GM12872 (cell line): ENCODE measurements around the gene C12orf75.

Experiments used
- TF ChIP-seq, protein P1 (sequence below): IDR thresholded peaks from 3 replicates; pipeline ENCODE4 v1.5.1; 2011; ENCODE audit warnings: low read depth, mild to moderate bottlenecking, low read length, moderate library complexity; ENCODE audit not compliant: insufficient read depth

Gene C12orf75

DNA sequence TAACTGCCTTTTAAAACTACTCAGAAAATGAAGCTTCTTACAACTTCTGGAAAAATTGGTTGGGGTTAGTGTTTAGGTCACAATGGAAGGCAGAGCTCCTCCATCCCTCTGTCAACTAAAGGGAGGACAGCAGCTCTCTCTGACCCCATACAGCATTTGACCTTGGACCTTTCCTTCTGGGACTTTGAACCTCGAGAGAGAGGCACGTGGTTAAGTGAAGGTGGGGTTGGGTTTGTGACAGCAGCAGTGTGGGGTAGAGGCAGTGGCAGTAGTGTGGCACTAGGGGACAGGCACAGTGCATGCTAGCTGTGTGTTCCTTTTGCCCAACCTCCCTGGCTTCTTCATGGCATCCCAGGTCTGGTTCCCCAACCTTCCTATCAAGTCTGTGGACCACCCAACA lies 9.4 kb upstream of the C12orf75 start:
- TF ChIP-seq, protein P1, sequence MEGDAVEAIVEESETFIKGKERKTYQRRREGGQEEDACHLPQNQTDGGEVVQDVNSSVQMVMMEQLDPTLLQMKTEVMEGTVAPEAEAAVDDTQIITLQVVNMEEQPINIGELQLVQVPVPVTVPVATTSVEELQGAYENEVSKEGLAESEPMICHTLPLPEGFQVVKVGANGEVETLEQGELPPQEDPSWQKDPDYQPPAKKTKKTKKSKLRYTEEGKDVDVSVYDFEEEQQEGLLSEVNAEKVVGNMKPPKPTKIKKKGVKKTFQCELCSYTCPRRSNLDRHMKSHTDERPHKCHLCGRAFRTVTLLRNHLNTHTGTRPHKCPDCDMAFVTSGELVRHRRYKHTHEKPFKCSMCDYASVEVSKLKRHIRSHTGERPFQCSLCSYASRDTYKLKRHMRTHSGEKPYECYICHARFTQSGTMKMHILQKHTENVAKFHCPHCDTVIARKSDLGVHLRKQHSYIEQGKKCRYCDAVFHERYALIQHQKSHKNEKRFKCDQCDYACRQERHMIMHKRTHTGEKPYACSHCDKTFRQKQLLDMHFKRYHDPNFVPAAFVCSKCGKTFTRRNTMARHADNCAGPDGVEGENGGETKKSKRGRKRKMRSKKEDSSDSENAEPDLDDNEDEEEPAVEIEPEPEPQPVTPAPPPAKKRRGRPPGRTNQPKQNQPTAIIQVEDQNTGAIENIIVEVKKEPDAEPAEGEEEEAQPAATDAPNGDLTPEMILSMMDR = peak; percentile 77

DNA sequence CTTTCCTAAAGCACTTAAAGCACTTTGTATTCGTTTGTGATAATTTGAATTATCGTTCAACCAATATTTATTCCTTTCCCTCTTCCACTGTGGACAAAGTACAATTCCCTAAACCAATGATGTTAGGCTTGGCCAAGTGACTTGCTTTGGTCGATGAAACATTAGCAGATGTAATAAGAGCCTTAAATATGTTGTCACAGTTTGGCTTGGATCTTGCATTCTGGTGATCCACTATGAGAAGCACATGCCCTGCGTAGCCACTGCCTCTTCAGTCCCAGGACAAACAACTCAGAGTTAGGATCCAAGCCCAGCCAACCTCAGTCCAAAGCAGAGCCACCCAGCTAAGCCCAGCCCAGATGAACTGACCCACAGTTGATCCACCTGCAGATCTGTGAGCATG lies 8.4 kb upstream of the C12orf75 start:
- TF ChIP-seq, protein P1 = no peak

DNA sequence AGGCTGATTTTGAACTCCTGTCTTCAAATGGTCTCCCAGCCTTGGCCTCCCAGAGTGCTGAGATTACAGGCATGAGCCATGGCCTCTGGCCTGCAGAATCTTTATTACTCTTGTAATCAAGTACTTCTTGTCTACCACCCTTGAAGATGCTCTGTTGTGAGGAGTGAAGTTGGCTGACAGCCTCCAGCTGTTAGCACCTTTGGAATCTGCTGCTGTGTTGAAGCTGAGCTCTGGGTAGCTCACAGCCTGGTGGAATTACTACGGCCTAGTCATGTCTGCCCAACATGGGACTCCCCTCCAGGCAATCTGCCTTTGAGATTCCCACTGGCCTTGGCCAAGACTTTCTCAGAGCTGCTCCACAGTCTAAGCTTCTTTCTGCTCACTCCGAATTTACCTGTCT lies 5.8 kb upstream of the C12orf75 start:
- TF ChIP-seq, protein P1 = no peak

GRCh38 chr12:105325117-105325516 lies 5.4 kb upstream of the C12orf75 start:
- TF ChIP-seq, protein P1 = no peak

- TF ChIP-seq, protein P1 = no peak
Measured at GRCh38 chr12:105329926-105330282, 587 bp upstream of the C12orf75 start.

- TF ChIP-seq, protein P1 = no peak
Measured at GRCh38 chr12:105330931-105331804, 677 bp downstream of the C12orf75 start.

GRCh38 chr12:105331805-105332251 lies 1.3 kb downstream of the C12orf75 start:
- TF ChIP-seq, protein P1 = no peak
